A673 (cell line): ENCODE data around the gene RRP1B.

Source experiments
- CTCF ChIP-seq: fragments of 300-800, 200-600 bp; sonication (generic); conservative IDR thresholded peaks from 2 replicates; pipeline ENCODE4 v1.5.1; 2017; ENCODE audit warnings: low read depth, mild to moderate bottlenecking, antibody characterized with exemption, low read length, moderate library complexity, mixed read lengths
- EZH2 ChIP-seq: fragments of 200-600 bp; sonication (generic); IDR thresholded peaks from 2 replicates; pipeline ENCODE4 v1.6.1; 2017; ENCODE audit warnings: borderline replicate concordance, low read depth, mild to moderate bottlenecking, mixed read lengths, antibody characterized with exemption, low read length; ENCODE audit not compliant: poor library complexity, severe bottlenecking

- no peak for TF ChIP-seq EZH2
- no peak for TF ChIP-seq CTCF
Observed at GRCh38 chr21:43707462-43707861, 48.1 kb downstream of the RRP1B start.
